ENCODE data around the gene RHO. TPM values are rescaled to one million over a fixed set of nuclear protein-coding genes. Genes with fewer than 3 reads are reported as not detected.
A peak's percentile ranks its signal among the peaks of the same experiment; 100 is the strongest.
"Not testable (repeated sequence)": the region's sequence is repeated elsewhere in the genome, so short reads cannot be mapped to it uniquely, and the experiment has no call there.

RHO gene
- total RNA-seq (2014; rRNA removed; shearing (Covaris generic)) = not detected in 2 replicates

GRCh38 chr3:129528589-129529100, at the start of gene RHO:
TSS of gene RHO (plus strand) at chr3:129528639. CDS start at chr3:129528734, 95 bp downstream.
- in situ Hi-C loops (cut with HindIII; ENCODE audit: low sequenced_read_pairs) = no loop called here
- DNase-seq (ENCODE audit: low spot score) = no peak

- peak; percentile 30 for DNase-seq (ENCODE audit: low spot score)
- in situ Hi-C loops (cut with HindIII; ENCODE audit: low sequenced_read_pairs) = not testable (repeated sequence)
These were observed 47.1 kb upstream of the RHO start for GRCh38 chr3:129481225-129481765.

GRCh38 chr3:129481766-129482332, 46.6 kb upstream of the RHO start:
- DNase-seq (ENCODE audit: low spot score) = no peak
- in situ Hi-C loops (cut with HindIII; ENCODE audit: low sequenced_read_pairs) = no loop called here

GRCh38 chr3:129482721-129483120, 45.7 kb upstream of the RHO start:
- in situ Hi-C loops (cut with HindIII; ENCODE audit: low sequenced_read_pairs) = no loop called here
- no peak for DNase-seq (ENCODE audit: low spot score)

GRCh38 chr3:129483870-129484269, 44.6 kb upstream of the RHO start:
- DNase-seq (ENCODE audit: low spot score) = no peak
- in situ Hi-C loops (cut with HindIII; ENCODE audit: low sequenced_read_pairs) = no loop called here

GRCh38 chr3:129485146-129485545, 43.3 kb upstream of the RHO start:
- in situ Hi-C loops (cut with HindIII; ENCODE audit: low sequenced_read_pairs); DNase-seq (ENCODE audit: low spot score): not testable (repeated sequence)

- in situ Hi-C loops (cut with HindIII; ENCODE audit: low sequenced_read_pairs) = no loop called here
- no peak for DNase-seq (ENCODE audit: low spot score)
These were observed 42.4 kb upstream of the RHO start for GRCh38 chr3:129485721-129486663.

GRCh38 chr3:129486664-129487035, 41.8 kb upstream of the RHO start:
- in situ Hi-C loops (cut with HindIII; ENCODE audit: low sequenced_read_pairs) = no loop called here
- no peak for DNase-seq (ENCODE audit: low spot score)

- in situ Hi-C loops (cut with HindIII; ENCODE audit: low sequenced_read_pairs) = no loop called here
These were observed 41.1 kb upstream of the RHO start for GRCh38 chr3:129487183-129487867.

GRCh38 chr3:129487868-129488335, 40.5 kb upstream of the RHO start:
- DNase-seq (ENCODE audit: low spot score); in situ Hi-C loops (cut with HindIII; ENCODE audit: low sequenced_read_pairs): not testable (repeated sequence)

More at GRCh38 chr3:129487183-129487867, 41.1 kb upstream of the RHO start:
- no peak for DNase-seq (ENCODE audit: low spot score)

GRCh38 chr3:129489258-129489657, 39.2 kb upstream of the RHO start:
- DNase-seq (ENCODE audit: low spot score); in situ Hi-C loops (cut with HindIII; ENCODE audit: low sequenced_read_pairs): not testable (repeated sequence)

- in situ Hi-C loops (cut with HindIII; ENCODE audit: low sequenced_read_pairs) = no loop called here
These were observed 38.2 kb upstream of the RHO start for GRCh38 chr3:129490273-129490675.

GRCh38 chr3:129491077-129491476, 37.4 kb upstream of the RHO start:
- in situ Hi-C loops (cut with HindIII; ENCODE audit: low sequenced_read_pairs); DNase-seq (ENCODE audit: low spot score): not testable (repeated sequence)

More at GRCh38 chr3:129490273-129490675, 38.2 kb upstream of the RHO start:
- peak; percentile 88 for DNase-seq (ENCODE audit: low spot score)

GRCh38 chr3:129491794-129492193, 36.6 kb upstream of the RHO start:
- in situ Hi-C loops (cut with HindIII; ENCODE audit: low sequenced_read_pairs) = no loop called here
- no peak for DNase-seq (ENCODE audit: low spot score)

- no peak for DNase-seq (ENCODE audit: low spot score)
- in situ Hi-C loops (cut with HindIII; ENCODE audit: low sequenced_read_pairs) = no loop called here
These were observed 35.7 kb upstream of the RHO start for GRCh38 chr3:129492691-129493090.

GRCh38 chr3:129493206-129493605, 35.2 kb upstream of the RHO start:
- in situ Hi-C loops (cut with HindIII; ENCODE audit: low sequenced_read_pairs) = no loop called here
- no peak for DNase-seq (ENCODE audit: low spot score)

- in situ Hi-C loops (cut with HindIII; ENCODE audit: low sequenced_read_pairs); DNase-seq (ENCODE audit: low spot score): not testable (repeated sequence)
These were observed 33.9 kb upstream of the RHO start for GRCh38 chr3:129494499-129494898.

- DNase-seq (ENCODE audit: low spot score); in situ Hi-C loops (cut with HindIII; ENCODE audit: low sequenced_read_pairs): not testable (repeated sequence)
These were observed 33.3 kb upstream of the RHO start for GRCh38 chr3:129495006-129495639.

GRCh38 chr3:129497876-129498275, 30.6 kb upstream of the RHO start:
- in situ Hi-C loops (cut with HindIII; ENCODE audit: low sequenced_read_pairs); DNase-seq (ENCODE audit: low spot score): not testable (repeated sequence)
